ENCODE measurements around the gene NEURL4. TPM values are rescaled to one million over a fixed set of nuclear protein-coding genes. Genes with fewer than 3 reads are reported as not detected.

NEURL4 gene
- total RNA-seq, 1 experiment from 2014 or later = 15.7 TPM

- no peak for DNase-seq (ENCODE audit: low read depth)
Observed at GRCh38 chr17:7304179-7304578, 25.0 kb downstream of the NEURL4 start.

DNA sequence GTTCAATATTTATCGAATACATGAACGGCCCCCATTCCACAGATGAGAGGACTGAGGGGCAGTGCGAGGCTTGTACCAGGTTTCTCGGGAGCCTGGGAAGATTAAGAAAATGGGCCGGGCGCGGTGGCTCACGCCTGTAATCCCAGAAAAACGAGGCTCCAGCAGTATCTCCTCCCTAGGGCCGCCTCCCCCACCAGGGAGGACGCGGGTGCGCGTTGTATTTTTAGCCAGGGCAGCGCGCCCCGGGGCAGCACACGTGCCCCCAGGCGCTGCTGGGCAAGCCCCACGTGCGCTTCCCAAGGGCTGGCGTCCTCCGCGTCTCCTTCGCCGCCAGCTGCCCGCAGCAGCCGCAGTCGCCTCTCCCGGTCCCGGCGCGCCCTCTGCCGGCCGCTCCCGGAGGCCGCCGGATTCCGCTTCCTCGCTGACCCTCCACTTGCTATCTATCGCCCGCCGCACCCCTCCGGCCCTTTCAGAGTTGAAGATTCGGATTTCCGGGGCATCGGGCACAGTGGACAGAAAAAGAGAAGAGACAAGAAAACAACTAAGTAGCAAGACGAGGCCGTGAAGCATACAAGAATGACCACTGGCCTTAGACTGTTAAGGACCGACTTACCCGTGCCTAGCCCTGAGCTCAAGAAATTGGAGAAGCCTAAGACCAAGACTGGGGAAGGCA lies 32.8 kb downstream of the NEURL4 start:
- DNase-seq (ENCODE audit: low read depth) = peak; percentile 75

- no peak for DNase-seq (ENCODE audit: low read depth)
Observed at GRCh38 chr17:7295230-7296180, 33.6 kb downstream of the NEURL4 start.

- no peak for DNase-seq (ENCODE audit: low read depth)
Observed at GRCh38 chr17:7294614-7295153, 34.5 kb downstream of the NEURL4 start, which contains the start of gene YBX2. TSS of gene YBX2 (minus strand) at chr17:7294639. CDS start at chr17:7294500, 139 bp downstream.

- no peak for DNase-seq (ENCODE audit: low read depth)
Observed at GRCh38 chr17:7293816-7294613, 35.1 kb downstream of the NEURL4 start.

DNA sequence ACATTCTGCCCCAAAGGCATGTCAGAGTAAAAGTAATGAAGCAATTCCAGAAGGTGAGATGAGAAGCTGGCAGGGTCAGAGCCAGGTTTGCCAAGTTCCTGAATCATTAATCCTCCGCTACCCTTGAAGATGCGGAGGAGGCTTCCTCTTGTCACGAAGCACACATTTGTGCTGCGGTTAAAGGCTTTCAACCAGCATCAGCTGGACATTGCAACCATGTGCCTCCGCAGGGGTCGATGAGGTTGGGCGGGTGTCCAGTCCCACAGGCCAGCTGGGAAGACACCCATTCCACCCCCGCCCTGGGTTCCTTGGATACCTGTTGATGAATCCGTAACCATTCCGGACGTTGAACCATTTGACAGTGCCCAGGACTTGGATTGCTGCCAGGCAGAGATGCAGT lies 36.0 kb downstream of the NEURL4 start:
- DNase-seq (ENCODE audit: low read depth) = no peak

- no peak for DNase-seq (ENCODE audit: low read depth)
Observed at GRCh38 chr17:7292729-7293128, 36.4 kb downstream of the NEURL4 start.

DNA sequence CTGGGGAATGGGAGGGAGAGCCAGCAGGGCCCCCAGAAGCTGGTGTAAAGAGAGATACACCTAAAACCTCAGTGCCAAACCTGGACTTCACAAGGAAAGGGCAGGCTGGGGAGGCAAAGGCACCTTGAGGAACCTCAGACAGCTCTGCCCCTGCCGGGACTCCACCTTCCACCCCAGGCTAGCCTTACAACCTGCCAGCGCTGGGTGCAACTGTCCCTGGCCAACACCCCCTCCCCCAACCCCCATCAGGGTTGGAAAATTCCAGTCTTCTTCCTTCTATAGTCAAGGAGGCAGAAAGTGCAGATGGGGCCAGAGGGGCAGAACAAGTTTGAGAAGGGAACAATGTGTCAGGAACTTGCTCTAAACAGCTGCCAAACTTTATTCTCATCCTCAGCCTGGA lies 36.9 kb downstream of the NEURL4 start:
- DNase-seq (ENCODE audit: low read depth) = no peak

DNA sequence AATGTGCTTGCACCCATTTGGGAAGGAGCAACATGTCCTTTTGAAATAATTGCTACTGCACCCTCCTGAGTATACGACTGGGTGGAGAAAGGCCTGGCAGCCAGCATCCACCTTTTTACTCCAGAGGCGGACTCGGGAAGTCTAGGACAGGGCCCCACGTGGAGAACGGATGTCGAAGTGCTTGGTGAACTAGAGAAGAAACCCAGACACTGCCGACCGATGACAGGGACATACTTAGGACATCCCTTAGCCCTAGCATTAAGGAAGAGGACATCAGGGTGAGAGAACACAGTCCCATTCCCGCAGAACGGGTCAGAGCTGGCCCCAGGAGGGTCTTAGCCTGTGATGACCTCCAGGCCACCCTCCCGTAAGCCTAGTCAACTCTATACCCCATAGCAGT lies 38.5 kb downstream of the NEURL4 start:
- DNase-seq (ENCODE audit: low read depth) = no peak

DNA sequence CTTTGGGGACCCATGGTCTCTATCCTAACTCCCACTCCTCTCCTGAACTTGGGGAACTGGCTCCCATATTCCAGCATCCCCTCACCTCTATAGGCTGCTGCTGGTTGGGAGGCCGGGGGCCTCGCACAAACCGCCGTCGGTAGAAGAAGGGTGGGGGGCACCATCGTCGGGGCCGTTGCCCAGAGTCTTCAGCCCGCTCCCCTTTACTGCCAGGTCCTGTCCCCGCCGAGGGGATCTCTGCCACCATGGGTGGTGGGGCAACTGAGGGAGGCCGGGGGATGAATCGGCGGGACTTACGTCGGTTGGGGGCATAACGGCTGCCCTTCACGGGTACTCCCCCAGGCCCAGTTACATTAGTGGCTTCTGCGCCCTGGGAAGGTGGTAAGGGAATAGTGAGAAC lies 39.0 kb downstream of the NEURL4 start:
- DNase-seq (ENCODE audit: low read depth) = no peak

- no peak for DNase-seq (ENCODE audit: low read depth)
Observed at GRCh38 chr17:7289256-7290032, 39.7 kb downstream of the NEURL4 start.

GRCh38 chr17:7285679-7286078 lies 43.5 kb downstream of the NEURL4 start:
- no peak for DNase-seq (ENCODE audit: low read depth)

GRCh38 chr17:7284911-7285310 lies 44.2 kb downstream of the NEURL4 start:
- DNase-seq (ENCODE audit: low read depth) = no peak

DNA sequence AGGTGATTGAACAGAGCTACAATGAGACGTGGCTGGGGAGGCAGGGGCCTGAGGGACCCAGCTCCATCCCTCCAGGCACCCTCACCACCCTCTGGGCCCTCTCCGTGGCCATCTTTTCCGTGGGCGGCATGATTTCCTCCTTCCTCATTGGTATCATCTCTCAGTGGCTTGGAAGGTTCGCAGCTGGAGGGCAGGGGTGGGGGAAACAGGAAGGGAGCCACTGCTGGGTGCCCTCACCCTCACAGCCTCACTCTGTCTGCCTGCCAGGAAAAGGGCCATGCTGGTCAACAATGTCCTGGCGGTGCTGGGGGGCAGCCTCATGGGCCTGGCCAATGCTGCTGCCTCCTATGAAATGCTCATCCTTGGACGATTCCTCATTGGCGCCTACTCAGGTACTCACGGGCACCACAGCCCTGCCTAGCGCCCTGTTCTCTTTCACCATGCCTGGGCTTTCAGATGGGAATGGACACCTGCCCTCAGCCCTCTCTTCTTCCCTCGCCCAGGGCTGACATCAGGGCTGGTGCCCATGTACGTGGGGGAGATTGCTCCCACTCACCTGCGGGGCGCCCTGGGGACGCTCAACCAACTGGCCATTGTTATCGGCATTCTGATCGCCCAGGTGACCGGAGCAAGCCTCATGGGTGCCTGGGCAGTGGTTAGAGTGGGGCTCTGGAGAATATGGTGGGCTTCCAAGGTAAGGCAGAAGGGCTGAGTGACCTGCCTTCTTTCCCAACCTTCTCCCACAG lies 45.5 kb downstream of the NEURL4 start:
- no peak for DNase-seq (ENCODE audit: low read depth)

GRCh38 chr17:7282752-7283321 lies 46.3 kb downstream of the NEURL4 start:
- no peak for DNase-seq (ENCODE audit: low read depth)

DNA sequence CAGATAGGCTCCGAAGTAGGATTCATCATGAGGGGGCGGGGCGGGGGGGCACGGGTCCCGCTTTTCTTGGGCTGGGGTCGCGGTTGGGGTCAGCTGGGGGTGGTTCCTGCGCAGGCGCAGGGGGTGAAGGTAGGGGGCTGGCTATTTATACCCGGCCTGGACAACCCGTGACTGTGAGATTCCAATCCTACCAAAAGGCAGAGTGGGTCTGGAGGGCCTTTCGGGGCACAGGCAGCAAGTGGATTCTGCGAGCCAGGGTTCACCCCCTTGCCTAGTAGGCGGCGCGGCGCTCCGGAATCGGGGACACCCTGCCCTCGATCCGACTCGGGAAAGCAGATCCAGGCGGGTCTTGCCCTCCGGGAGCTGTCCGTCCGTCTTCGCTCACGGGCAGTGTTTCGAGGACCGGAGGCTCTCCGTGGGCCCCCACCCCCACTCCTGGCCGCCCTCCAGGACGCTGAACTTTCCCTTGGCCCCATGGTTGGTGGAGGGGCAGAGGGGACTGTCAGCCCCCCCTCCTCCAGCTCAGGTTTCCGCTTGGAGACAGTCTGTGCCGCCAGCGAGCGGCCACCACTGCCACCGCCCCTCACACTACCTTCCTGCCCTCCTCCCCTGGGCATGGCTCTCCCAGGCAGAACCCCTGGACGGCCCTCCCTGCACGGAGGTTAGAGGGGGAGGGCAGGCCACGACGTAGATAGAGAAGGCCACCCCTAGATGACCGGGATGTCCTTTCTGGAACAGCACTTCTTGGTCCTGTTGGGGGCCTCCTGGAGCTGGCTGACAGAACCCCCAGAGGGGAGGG lies 47.0 kb downstream of the NEURL4 start:
- no peak for DNase-seq (ENCODE audit: low read depth)

- peak; percentile 91 for DNase-seq (ENCODE audit: low read depth)
Observed at GRCh38 chr17:7281074-7281952, 47.8 kb downstream of the NEURL4 start, which contains the start of gene SLC2A4. TSS of gene SLC2A4 (plus strand) at chr17:7281718. CDS start at chr17:7281935, 217 bp downstream.

Data from LHCN-M2 (cell line).